Endodermal cell (in vitro differentiated cells): Measurements from ENCODE around the gene CHRDL1. TPM values are rescaled to one million over a fixed set of nuclear protein-coding genes. Genes with fewer than 3 reads are reported as not detected.

Source experiments
- DNase-seq: peaks from one replicate; pipeline ENCODE4 v3.0.0-alpha.2; 2017
- H3K27ac ChIP-seq: 2 replicates; pipeline ENCODE4 v1.5.1; 2013; ENCODE audit warnings: mild to moderate bottlenecking, low read depth, low read length, moderate library complexity
- H3K27me3 ChIP-seq: 2 replicates; pipeline ENCODE4 v1.6.1; 2013; ENCODE audit warnings: mild to moderate bottlenecking, low read length, moderate library complexity; ENCODE audit not compliant: insufficient read depth, control insufficient read depth, poor library complexity, severe bottlenecking
- H3K36me3 ChIP-seq: 2 replicates; pipeline ENCODE4 v1.7.0; 2013; ENCODE audit warnings: mild to moderate bottlenecking, low read length, moderate library complexity; ENCODE audit not compliant: control insufficient read depth, insufficient read depth
- H3K4me1 ChIP-seq: one replicate; pipeline ENCODE4 v1.7.0; 2013; ENCODE audit warnings: low read length; ENCODE audit not compliant: control insufficient read depth, insufficient read depth
- H3K4me3 ChIP-seq: 2 replicates; pipeline ENCODE4 v1.5.1; 2013; ENCODE audit warnings: mild to moderate bottlenecking, low read length, moderate library complexity
- H3K9ac ChIP-seq: 2 replicates; pipeline ENCODE4 v1.6.1; 2013; ENCODE audit warnings: mild to moderate bottlenecking, low read length, moderate library complexity; ENCODE audit not compliant: poor library complexity, severe bottlenecking; ENCODE audit errors: extremely low read depth
- H3K9me3 ChIP-seq: 2 replicates; pipeline ENCODE4 v1.6.1; 2013; ENCODE audit warnings: mild to moderate bottlenecking, low read length, moderate library complexity; ENCODE audit not compliant: control insufficient read depth
- H3K27ac Mint-ChIP-seq: 2 replicates; pipeline ENCODE4 v1.8.0; 2020; ENCODE audit warnings: mixed read lengths
- H3K27me3 Mint-ChIP-seq: 2 replicates; pipeline ENCODE4 v1.8.0; 2021; ENCODE audit warnings: mild to moderate bottlenecking, mixed read lengths; ENCODE audit not compliant: insufficient read depth
- H3K36me3 Mint-ChIP-seq: 2 replicates; pipeline ENCODE4 v1.8.0; 2020; ENCODE audit warnings: low read depth, mixed read lengths
- H3K4me1 Mint-ChIP-seq: 2 replicates; pipeline ENCODE4 v1.8.0; 2020; ENCODE audit warnings: mixed read lengths
- H3K4me3 Mint-ChIP-seq: 2 replicates; pipeline ENCODE4 v1.8.0; 2020; ENCODE audit warnings: mild to moderate bottlenecking, moderate library complexity, mixed read lengths
- H3K9me3 Mint-ChIP-seq: 2 replicates; pipeline ENCODE4 v1.8.0; 2020; ENCODE audit warnings: mild to moderate bottlenecking, mixed read lengths
- CTCF ChIP-seq: fragments of 200-600 bp; sonication (generic); conservative IDR thresholded peaks from 2 replicates; pipeline ENCODE4 v1.5.0; 2021; ENCODE audit warnings: antibody characterized with exemption, mild to moderate bottlenecking
- WGBS, 2 experiments: methylation state at CpG; one replicate each; pipeline versions ENCODE4 v1.1.5 to v1.1.7; 2013; ENCODE audit warnings: missing lambda C conversion rate in 2 of 2, mixed read lengths in 1 of 2; ENCODE audit not compliant: insufficient coverage in 1 of 2, insufficient read length in 1 of 2; 5-methylcytosine and 5-hydroxymethylcytosine counted together
- total RNA-seq, 2 donors: library from RNA; stranded (reverse); fragmentation: NEBNext Ultra II Directional in 1 of 2; extraction: Animal tissue kit (Norgen Biotek cat#: 25700) in 1 of 2; gene quantifications; 2 replicates in 1 of 2; 3 replicates in 1 of 2; pipeline ENCODE4 v1.2.1, GENCODE V29; 2021

CHRDL1 gene
- total RNA-seq, 2 donors from 2014 or later, result 2.2 to 3.6 TPM

- TF ChIP-seq CTCF, result no peak
- no peak for DNase-seq
- H3K9me3 ChIP-seq, result no peaks in the 10 kb centered on the region
- Mint-ChIP-seq H3K27ac (no peak overlapping the region), H3K27me3 (no peaks in the 10 kb centered on the region), H3K36me3 (no peaks in the 10 kb centered on the region), H3K4me1 (no peaks in the 10 kb centered on the region), H3K9me3 (no peaks in the 10 kb centered on the region), H3K4me3 (no peak overlapping the region)
- H3K36me3 ChIP-seq, result no peaks in the 10 kb centered on the region
- no peak overlapping the region for H3K4me3 ChIP-seq
- no peak overlapping the region for H3K27ac ChIP-seq
- 68% methylated on average over 2 of the region's 2 CpGs; no CpG with 5 or more reads in 1 of the 2 experiments for WGBS, 2 experiments
- H3K27me3 ChIP-seq, result no peaks in the 10 kb centered on the region
- no peaks in the 10 kb centered on the region for H3K4me1 ChIP-seq
- no peak overlapping the region for H3K9ac ChIP-seq
Observed at GRCh38 chrX:110723844-110724243, 71.8 kb downstream of the CHRDL1 start.

GRCh38 chrX:110722135-110722534, 73.5 kb downstream of the CHRDL1 start:
- no peaks in the 10 kb centered on the region for H3K4me1 Mint-ChIP-seq

GRCh38 chrX:110713666-110714065, 82.0 kb downstream of the CHRDL1 start:
- Histone ChIP-seq H3K27me3 (no peaks in the 10 kb centered on the region), H3K27ac (no peak overlapping the region), H3K9ac (no peak overlapping the region), H3K9me3 (no peaks in the 10 kb centered on the region), H3K4me3 (no peak overlapping the region), H3K4me1 (no peaks in the 10 kb centered on the region), H3K36me3 (no peaks in the 10 kb centered on the region)
- Mint-ChIP-seq H3K4me1 (no peaks in the 10 kb centered on the region), H3K4me3 (no peak overlapping the region), H3K36me3 (no peaks in the 10 kb centered on the region), H3K9me3 (no peaks in the 10 kb centered on the region), H3K27ac (no peak overlapping the region), H3K27me3 (no peaks in the 10 kb centered on the region)
- 100% methylated on average over 1 of the region's 2 CpGs; no CpG with 5 or more reads in 1 of the 2 experiments for WGBS, 2 experiments
- TF ChIP-seq CTCF, result no peak
- no peak for DNase-seq

More at GRCh38 chrX:110722135-110722534, 73.5 kb downstream of the CHRDL1 start:
- H3K27ac Mint-ChIP-seq, result no peak overlapping the region
- no peaks in the 10 kb centered on the region for H3K9me3 ChIP-seq
- no peak for DNase-seq
- WGBS, 2 experiments, result 84 to 93% methylated on average over 5 to 10 of the region's 10 CpGs
- H3K27me3 Mint-ChIP-seq, result no peaks in the 10 kb centered on the region
- H3K4me3 ChIP-seq, result no peak overlapping the region
- H3K4me3 Mint-ChIP-seq, result no peak overlapping the region
- no peak overlapping the region for H3K27ac ChIP-seq
- H3K9ac ChIP-seq, result no peak overlapping the region
- no peak for TF ChIP-seq CTCF
- no peaks in the 10 kb centered on the region for H3K9me3 Mint-ChIP-seq
- H3K36me3 Mint-ChIP-seq, result no peaks in the 10 kb centered on the region
- no peaks in the 10 kb centered on the region for H3K27me3 ChIP-seq
- no peaks in the 10 kb centered on the region for H3K4me1 ChIP-seq
- H3K36me3 ChIP-seq, result no peaks in the 10 kb centered on the region
